IMR-90 (cell line): ENCODE results near the gene AGAP1.

Experiments
- BHLHE40 ChIP-seq: fragments of 150-350 bp; IDR thresholded peaks from 2 replicates; pipeline ENCODE4 v1.6.1; 2016; ENCODE audit warnings: mild to moderate bottlenecking, low read depth, low read length
- CEBPB ChIP-seq: IDR thresholded peaks from 2 replicates; pipeline ENCODE4 v1.6.1; 2012; ENCODE audit warnings: low read depth, low read length, improper control_type of control experiment
- CHD1 ChIP-seq: IDR thresholded peaks from 2 replicates; pipeline ENCODE4 v1.6.1; 2012; ENCODE audit warnings: low read depth, low read length, improper control_type of control experiment
- CTCF ChIP-seq: conservative IDR thresholded peaks from 2 replicates; pipeline ENCODE4 v1.5.1; 2012; ENCODE audit warnings: mild to moderate bottlenecking, low read depth, low read length, improper control_type of control experiment
- ELK1 ChIP-seq: fragments of 150-350 bp; IDR thresholded peaks from 2 replicates; pipeline ENCODE4 v1.6.1; 2016; ENCODE audit warnings: low read depth, mild to moderate bottlenecking, low read length, moderate library complexity, borderline replicate concordance
- MAFK ChIP-seq: IDR thresholded peaks from 2 replicates; pipeline ENCODE4 v1.6.1; 2012; ENCODE audit warnings: low read depth, low read length, improper control_type of control experiment
- MAZ ChIP-seq: IDR thresholded peaks from 2 replicates; pipeline ENCODE4 v1.6.1; 2012; ENCODE audit warnings: low read depth, mild to moderate bottlenecking, low read length, improper control_type of control experiment, moderate library complexity, borderline replicate concordance
- MXI1 ChIP-seq: IDR thresholded peaks from 2 replicates; pipeline ENCODE4 v1.6.1; 2012; ENCODE audit warnings: low read depth, mild to moderate bottlenecking, low read length, moderate library complexity, borderline replicate concordance
- POLR2A ChIP-seq: IDR thresholded peaks from 2 replicates; pipeline ENCODE4 v1.6.1; 2012; ENCODE audit warnings: mild to moderate bottlenecking, low read depth, low read length
- RAD21 ChIP-seq: IDR thresholded peaks from 2 replicates; pipeline ENCODE4 v1.6.1; 2012; ENCODE audit warnings: low read length, improper control_type of control experiment
- RFX5 ChIP-seq: IDR thresholded peaks from 2 replicates; pipeline ENCODE4 v1.8.0; 2012; ENCODE audit warnings: low read depth, mild to moderate bottlenecking, low read length, moderate library complexity
- SMC3 ChIP-seq: fragments of 150-350 bp; IDR thresholded peaks from 2 replicates; pipeline ENCODE4 v1.6.1; 2016; ENCODE audit warnings: low read depth, mild to moderate bottlenecking, antibody characterized with exemption, low read length, moderate library complexity
- USF2 ChIP-seq: fragments of 150-350 bp; IDR thresholded peaks from 2 replicates; pipeline ENCODE4 v1.6.1; 2017; ENCODE audit warnings: mild to moderate bottlenecking, antibody characterized with exemption, low read length, low read depth

GRCh38 chr2:236159778-236160170 is 665.9 kb downstream of the AGAP1 start:
- no peak for TF ChIP-seq RFX5
- TF ChIP-seq POLR2A, result no peak
- TF ChIP-seq USF2, result no peak
- no peak for TF ChIP-seq ELK1
- no peak for TF ChIP-seq CTCF
- no peak for TF ChIP-seq CEBPB
- TF ChIP-seq RAD21, result no peak
- no peak for TF ChIP-seq SMC3
- TF ChIP-seq BHLHE40, result no peak
- TF ChIP-seq CHD1, result no peak
- TF ChIP-seq MAFK, result no peak
- no peak for TF ChIP-seq MAZ
- TF ChIP-seq MXI1, result no peak
